PC-9 (cell line): ENCODE measurements around the gene GOLGA1.

Experiments
- CTCF ChIP-seq: fragments of 200-600 bp; sonication (generic); conservative IDR thresholded peaks from 2 replicates; pipeline ENCODE4 v1.6.1; 2017; ENCODE audit warnings: mixed run types, antibody characterized with exemption, mild to moderate bottlenecking, moderate library complexity
- EZH2 ChIP-seq: fragments of 200-600 bp; sonication (generic); IDR thresholded peaks from 2 replicates; pipeline ENCODE4 v1.8.0; 2017; ENCODE audit warnings: antibody characterized with exemption, low read depth

GRCh38 chr9:124980431-124980830 is 39.5 kb upstream of the GOLGA1 start:
- TF ChIP-seq CTCF (no peak), EZH2 (no peak)
